Measurements from ENCODE around the gene RASA2. TPM values are rescaled to one million over a fixed set of nuclear protein-coding genes. Genes with fewer than 3 reads are reported as not detected.

RASA2 gene
- total RNA-seq, 3 donors from 2014 or later: 15.2 to 43.2 (median 22.0) TPM

- H3K4me1 ChIP-seq: no peaks in the 10 kb centered on the region
- H3K27ac ChIP-seq: peak overlapping the region in 1 of 2 donors; percentile 62
- intact Hi-C loops (cut with DNase I; ENCODE audit: low total_unique reads): no loop called here
- TF ChIP-seq POLR2AphosphoS5 (IDR thresholded peaks at IDR 0.05) (no peak), CTCF (IDR thresholded peaks at IDR 0.05) (no peak), POLR2A (IDR thresholded peaks at IDR 0.05) (no peak)
- H3K4me3 ChIP-seq: no peak overlapping the region
- peak in 1 of 2 donors; percentile 37 for DNase-seq (ENCODE audit: low spot score in 2 of 2)
- no peaks in the 10 kb centered on the region for H3K36me3 ChIP-seq
- no peaks in the 10 kb centered on the region for H3K9me3 ChIP-seq
- H3K27me3 ChIP-seq: no peaks in the 10 kb centered on the region
Measured at GRCh38 chr3:141643391-141643790, 156.6 kb downstream of the RASA2 start.

- Histone ChIP-seq H3K36me3 (no peaks in the 10 kb centered on the region), H3K27ac (peak overlapping the region in 1 of 2 donors; percentile 62), H3K9me3 (no peaks in the 10 kb centered on the region), H3K4me1 (no peaks in the 10 kb centered on the region), H3K4me3 (no peak overlapping the region), H3K27me3 (no peaks in the 10 kb centered on the region)
- DNase-seq (ENCODE audit: low spot score in 2 of 2): peak in 1 of 2 donors; percentile 32
- TF ChIP-seq POLR2AphosphoS5 (IDR thresholded peaks at IDR 0.05) (no peak), CTCF (IDR thresholded peaks at IDR 0.05) (no peak), POLR2A (IDR thresholded peaks at IDR 0.05) (no peak)
- intact Hi-C loops (cut with DNase I; ENCODE audit: low total_unique reads): no loop called here
Measured at GRCh38 chr3:141643796-141644195, 157.0 kb downstream of the RASA2 start.

DNA sequence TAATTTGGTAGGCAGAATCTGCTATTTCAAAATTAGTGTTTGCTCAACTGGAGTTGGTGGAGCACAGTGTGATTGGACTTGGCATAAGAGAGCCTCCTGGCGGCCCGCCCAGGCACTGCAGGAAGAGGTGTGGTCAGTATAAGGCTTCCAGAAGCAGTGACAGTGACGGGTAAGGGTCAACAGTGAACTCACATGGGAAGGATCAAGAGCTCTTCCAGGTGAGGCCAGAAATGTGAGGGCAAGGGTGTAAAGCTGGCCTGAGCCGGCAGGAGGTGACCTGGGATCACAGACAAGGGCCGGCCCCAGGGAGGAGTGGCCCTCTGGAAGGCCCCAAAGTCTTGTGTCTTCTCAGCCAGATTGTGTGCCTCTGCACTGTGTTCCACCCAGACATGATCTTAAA is 158.1 kb downstream of the RASA2 start:
- Histone ChIP-seq H3K4me3 (no peak overlapping the region), H3K4me1 (no peaks in the 10 kb centered on the region), H3K36me3 (no peaks in the 10 kb centered on the region), H3K27me3 (no peaks in the 10 kb centered on the region), H3K27ac (no peak overlapping the region), H3K9me3 (no peaks in the 10 kb centered on the region)
- DNase-seq (ENCODE audit: low spot score in 2 of 2): peak; percentile 48 to 77
- intact Hi-C loops (cut with DNase I; ENCODE audit: low total_unique reads): no loop called here
- TF ChIP-seq POLR2A (IDR thresholded peaks at IDR 0.05) (no peak), POLR2AphosphoS5 (IDR thresholded peaks at IDR 0.05) (no peak), CTCF (IDR thresholded peaks at IDR 0.05) (peak in 2 of 3 donors; percentile 21 to 47)

DNA sequence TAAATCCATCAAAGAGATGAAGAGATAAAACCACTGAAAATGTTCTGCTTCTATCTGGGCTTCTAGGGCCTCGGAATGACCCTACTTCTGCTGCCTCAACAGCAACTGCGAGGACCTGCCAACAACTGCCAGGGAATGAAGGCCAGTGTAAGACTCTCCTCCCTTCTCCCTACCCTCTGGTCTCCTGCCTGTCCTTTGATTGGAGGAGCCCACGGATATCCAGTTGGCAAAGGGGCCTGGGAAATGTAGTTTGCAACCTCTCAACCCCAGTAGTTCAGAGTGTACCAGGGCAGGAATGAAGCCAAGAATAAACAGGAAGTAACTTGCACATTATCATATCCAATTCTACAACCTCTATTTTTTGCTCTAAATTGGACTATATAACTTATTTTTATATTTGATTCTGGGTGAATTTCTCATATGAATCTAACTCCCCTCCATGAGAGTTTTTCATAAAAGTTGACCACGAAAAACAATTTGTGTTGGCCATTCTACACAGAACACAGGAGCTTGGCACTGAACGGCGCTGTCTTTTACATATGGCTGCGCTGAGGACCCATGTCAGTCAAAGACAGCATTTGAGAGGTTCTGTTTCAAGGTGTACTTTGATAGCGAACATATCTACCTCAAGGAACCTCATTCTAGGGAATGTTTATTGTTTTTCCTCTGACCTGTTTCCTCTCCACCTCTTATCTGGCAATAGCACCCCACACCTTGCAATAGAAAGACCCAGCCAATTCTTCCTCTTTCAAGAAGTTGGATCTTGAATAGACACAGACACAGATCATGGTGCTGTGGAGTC is 160.1 kb downstream of the RASA2 start:
- no peak for DNase-seq (ENCODE audit: low spot score in 2 of 2)
- H3K27me3 ChIP-seq: no peaks in the 10 kb centered on the region
- no peak overlapping the region for H3K27ac ChIP-seq
- TF ChIP-seq CTCF (IDR thresholded peaks at IDR 0.05) (no peak), POLR2AphosphoS5 (IDR thresholded peaks at IDR 0.05) (no peak), POLR2A (IDR thresholded peaks at IDR 0.05) (no peak)
- H3K9me3 ChIP-seq: no peaks in the 10 kb centered on the region
- no peaks in the 10 kb centered on the region for H3K4me1 ChIP-seq
- H3K36me3 ChIP-seq: no peaks in the 10 kb centered on the region
- no peak overlapping the region for H3K4me3 ChIP-seq
- intact Hi-C loops (cut with DNase I; ENCODE audit: low total_unique reads): no loop called here

- no peaks in the 10 kb centered on the region for H3K9me3 ChIP-seq
- intact Hi-C loops (cut with DNase I; ENCODE audit: low total_unique reads): no loop called here
- TF ChIP-seq POLR2AphosphoS5 (IDR thresholded peaks at IDR 0.05): no peak
- TF ChIP-seq CTCF (IDR thresholded peaks at IDR 0.05): no peak
- TF ChIP-seq POLR2A (IDR thresholded peaks at IDR 0.05): no peak
- no peak for DNase-seq (ENCODE audit: low spot score in 2 of 2)
- no peaks in the 10 kb centered on the region for H3K27me3 ChIP-seq
- no peak overlapping the region for H3K4me3 ChIP-seq
- no peaks in the 10 kb centered on the region for H3K4me1 ChIP-seq
- no peak overlapping the region for H3K27ac ChIP-seq
- H3K36me3 ChIP-seq: no peaks in the 10 kb centered on the region
Measured at GRCh38 chr3:141647562-141647915, 160.7 kb downstream of the RASA2 start.

Data from breast epithelium (tissue), 4 donors.